ENCODE results near the gene SH3GL3.

SH3GL3 gene

GRCh38 chr15:83472797-83473196, 25.7 kb downstream of the SH3GL3 start:
- Histone ChIP-seq H3K4me1 (ENCODE audit: control insufficient read depth, insufficient read depth, low read length) (peaks cover 6% of the 10 kb centered on the region), H3K27ac (ENCODE audit: extremely low read depth, low read depth, low read length) (no peak overlapping the region), H3K9me3 (ENCODE audit: control insufficient read depth, insufficient read depth, low read depth, low read length) (no peaks in the 10 kb centered on the region), H3K4me3 (ENCODE audit: low read depth, low read length) (no peak overlapping the region), H3K36me3 (ENCODE audit: control insufficient read depth in 2 of 2, insufficient read depth in 1 of 2, low read length in 2 of 2) (no peaks in the 10 kb centered on the region)
- POLR2A ChIA-PET: no interaction called here
- CTCF ChIA-PET: no interaction called here
- TF ChIP-seq ZNF211 (tag by site-specific recombination; IDR thresholded peaks at IDR 0.05; ENCODE audit: low read depth) (no peak), GLIS1 (tag by site-specific recombination; IDR thresholded peaks at IDR 0.05) (peak; percentile 22; the same call in 1 of the 2 replicates)

DNA sequence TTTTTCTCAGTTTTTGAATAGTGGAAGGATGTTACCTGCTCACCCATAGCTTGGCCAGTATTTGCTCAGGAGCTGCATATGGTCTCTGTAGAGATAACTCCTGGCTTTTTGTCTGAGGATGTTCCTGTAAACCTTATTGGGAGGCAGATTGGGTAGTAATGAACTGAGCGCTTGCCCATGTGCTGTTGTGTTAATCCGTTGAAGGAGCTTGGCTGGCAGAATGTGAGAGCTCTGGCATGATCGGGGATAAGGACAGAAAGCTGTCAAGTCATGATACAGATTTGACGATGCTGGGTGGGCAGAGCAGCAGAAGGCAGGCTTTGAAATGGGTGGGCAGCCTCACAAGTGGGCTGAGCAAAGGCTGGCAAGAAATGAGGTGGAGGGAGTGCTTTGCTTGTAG, 27.4 kb downstream of the SH3GL3 start:
- CTCF ChIA-PET: interaction anchor here (1.5 to 3.5 kb wide), 2 partner anchors 28 to 84 kb away, joined by 3 to 13 read pairs; partner anchors contain the start of gene SH3GL3
- Histone ChIP-seq H3K4me3 (ENCODE audit: low read depth, low read length) (no peak overlapping the region), H3K4me1 (ENCODE audit: control insufficient read depth, insufficient read depth, low read length) (peaks cover 6% of the 10 kb centered on the region), H3K27ac (ENCODE audit: extremely low read depth, low read depth, low read length) (no peak overlapping the region), H3K36me3 (ENCODE audit: control insufficient read depth in 2 of 2, insufficient read depth in 1 of 2, low read length in 2 of 2) (no peaks in the 10 kb centered on the region), H3K9me3 (ENCODE audit: control insufficient read depth, insufficient read depth, low read depth, low read length) (no peaks in the 10 kb centered on the region)
- TF ChIP-seq ZNF184 (tag by site-specific recombination; IDR thresholded peaks at IDR 0.05) (no peak), ZNF112 (tag by site-specific recombination; IDR thresholded peaks at IDR 0.05) (no peak), ZNF174 (tag by site-specific recombination; IDR thresholded peaks at IDR 0.05) (no peak), PRDM4 (tag by site-specific recombination; IDR thresholded peaks at IDR 0.05) (no peak), ZNF266 (tag by site-specific recombination; IDR thresholded peaks at IDR 0.05; ENCODE audit: low read depth) (no peak), ZNF274 (IDR thresholded peaks at IDR 0.05; ENCODE audit: low read length) (no peak), ZNF274 (tag by site-specific recombination; IDR thresholded peaks at IDR 0.05; ENCODE audit: borderline replicate concordance) (no peak), ZNF449 (tag by site-specific recombination; IDR thresholded peaks at IDR 0.05) (no peak), ZNF768 (tag by site-specific recombination; IDR thresholded peaks at IDR 0.05) (no peak), ZFP37 (tag by site-specific recombination; IDR thresholded peaks at IDR 0.05) (no peak), INSM2 (tag by site-specific recombination; IDR thresholded peaks at IDR 0.05) (no peak), ZNF629 (tag by site-specific recombination; IDR thresholded peaks at IDR 0.05) (no peak)
- POLR2A ChIA-PET: no interaction called here

DNA sequence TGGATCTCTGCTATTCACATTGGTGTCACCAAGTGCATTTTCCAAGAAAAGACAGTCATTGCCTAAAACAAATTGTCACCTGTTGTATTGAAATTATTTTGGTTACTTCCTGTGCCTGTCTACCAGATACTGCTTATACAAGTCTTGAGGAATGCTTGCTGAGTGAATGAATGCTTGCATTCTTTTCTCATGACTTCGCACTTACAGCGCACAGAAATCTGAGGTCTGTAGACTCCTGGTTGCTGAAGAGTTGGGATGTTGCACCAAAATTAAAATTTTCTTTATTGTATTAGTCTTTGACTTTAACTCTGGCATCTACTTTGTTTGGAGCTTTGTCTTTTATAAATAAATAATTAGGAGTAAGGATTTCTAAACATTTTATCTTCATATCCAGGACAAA, 28.4 kb downstream of the SH3GL3 start:
- peak; percentile 50; the same call in 1 of the 2 replicates for TF ChIP-seq SCRT2 (tag by site-specific recombination; IDR thresholded peaks at IDR 0.05)
- no peak for TF ChIP-seq ZNF626 (tag by site-specific recombination; IDR thresholded peaks at IDR 0.05)
- peak; percentile 82 for TF ChIP-seq ZNF24 (tag by site-specific recombination; IDR thresholded peaks at IDR 0.05)
- POLR2A ChIA-PET: no interaction called here
- Histone ChIP-seq H3K36me3 (ENCODE audit: control insufficient read depth in 2 of 2, insufficient read depth in 1 of 2, low read length in 2 of 2) (no peaks in the 10 kb centered on the region), H3K9me3 (ENCODE audit: control insufficient read depth, insufficient read depth, low read depth, low read length) (no peaks in the 10 kb centered on the region), H3K27ac (ENCODE audit: extremely low read depth, low read depth, low read length) (no peak overlapping the region), H3K4me1 (ENCODE audit: control insufficient read depth, insufficient read depth, low read length) (peaks cover 6% of the 10 kb centered on the region), H3K4me3 (ENCODE audit: low read depth, low read length) (no peak overlapping the region)
- CTCF ChIA-PET: interaction anchor here (1.5 to 3.5 kb wide), 2 partner anchors 29 to 83 kb away, joined by 3 to 13 read pairs; partner anchors contain the start of gene SH3GL3
